Measurements from ENCODE around the gene ABCD1. TPM values are rescaled to one million over a fixed set of nuclear protein-coding genes. Genes with fewer than 3 reads are reported as not detected.

Gene ABCD1
- total and polyA plus RNA-seq, 10 of the 15 experiments (the other 5 are each of a cell fraction or from before 2014, with no cell fraction given) = 0.13 to 6.5 (median 1.4) TPM

- Histone ChIP-seq H3K4me2 (ENCODE audit: control insufficient read depth, insufficient read depth) (no peak overlapping the region), H3K4me3 (no peak overlapping the region), H3K79me2 (ENCODE audit: control insufficient read depth, insufficient read depth, low read length) (no peaks in the 10 kb centered on the region), H3K27me3 (replicated peaks in 1 of 2; ENCODE audit: control insufficient read depth in 2 of 2, insufficient read depth in 2 of 2, low read length in 1 of 2) (no peaks in the 10 kb centered on the region), H3K27ac (ENCODE audit: control insufficient read depth, insufficient read depth) (no peak overlapping the region), H3K4me1 (ENCODE audit: control insufficient read depth, insufficient read depth, low read length) (no peaks in the 10 kb centered on the region), H2AFZ (ENCODE audit: control insufficient read depth, low read depth, low read length) (no peak overlapping the region), H3K36me3 (ENCODE audit: control insufficient read depth in 2 of 2, insufficient read depth in 2 of 2, low read length in 1 of 2) (no peaks in the 10 kb centered on the region), H3K9me3 (replicated peaks; ENCODE audit: control insufficient read depth, insufficient read depth, low read length) (no peaks in the 10 kb centered on the region; the same call in 2 of the 3 replicates), H3K9ac (ENCODE audit: control insufficient read depth, insufficient read depth, low read length) (no peak overlapping the region), H4K20me1 (ENCODE audit: control insufficient read depth, insufficient read depth) (no peaks in the 10 kb centered on the region)
- 63% methylated on average over 34 of the region's 34 CpGs for whole genome bisulfite sequencing (ENCODE audit: insufficient coverage, insufficient replicate concordance, low lambda C conversion rate, missing lambda C conversion rate)
- intact Hi-C loops (cut with micrococcal nuclease; ENCODE audit: unreplicated experiment) (no loop called here), in situ Hi-C loops (cut with MboI) (no loop called here)
- TF ChIP-seq BCL11A (IDR thresholded peaks at IDR 0.05; ENCODE audit: low read depth, low read length) (no peak), TBL1XR1 (IDR thresholded peaks at IDR 0.05; ENCODE audit: low read depth, low read length) (no peak), MTA3 (IDR thresholded peaks at IDR 0.05; ENCODE audit: borderline replicate concordance, low read length) (no peak), MEF2A (IDR thresholded peaks at IDR 0.05; ENCODE audit: insufficient read depth, low read depth, low read length) (no peak), MAX (IDR thresholded peaks at IDR 0.05; ENCODE audit: low read depth, low read length) (no peak), ATF7 (IDR thresholded peaks at IDR 0.05; ENCODE audit: low read depth) (no peak), ZBTB40 (IDR thresholded peaks at IDR 0.05; ENCODE audit: borderline replicate concordance) (no peak), MXI1 (IDR thresholded peaks at IDR 0.05; ENCODE audit: low read depth, low read length) (no peak), IRF4 (IDR thresholded peaks at IDR 0.05; ENCODE audit: low read depth, low read length) (no peak), HDAC2 (IDR thresholded peaks at IDR 0.05) (no peak), CREB1 (IDR thresholded peaks at IDR 0.05; ENCODE audit: low read depth) (no peak), MLLT1 (IDR thresholded peaks at IDR 0.05) (no peak), EZH2 (IDR thresholded peaks at IDR 0.05; ENCODE audit: borderline replicate concordance, control insufficient read depth, low read depth, low read length) (no peak)
- CTCF ChIA-PET = interaction anchor here (2.5 kb wide), 1 partner anchor 170 kb away, joined by 7 read pairs; no protein-coding TSS in a partner anchor
- ATAC-seq (no peak), DNase-seq (ENCODE audit: low read depth, low spot score) (no peak), FAIRE-seq (no peak)
- no TSS peak for BruUV-seq (replicated peaks)
- RAD21 ChIA-PET (ENCODE audit: unreplicated experiment) = no interaction called here
- SMC1A ChIA-PET (ENCODE audit: uncharacterized antibody, unreplicated experiment) = no interaction called here
- POLR2A ChIA-PET = interaction anchor here (0.5 kb wide), 1 partner anchor 164 kb away, joined by 6 read pairs; no protein-coding TSS in a partner anchor
These were observed 52.8 kb downstream of the ABCD1 start for GRCh38 chrX:153777261-153778090.
